GM13976 (cell line): Measurements from ENCODE around the gene ZNF254.

ENCODE experiments used
- DNase-seq: peaks from one replicate; pipeline ENCODE4 v3.0.0; 2012; ENCODE audit warnings: low spot score
- in situ Hi-C: fragments of 300-500 bp; cut with MboI; formaldehyde crosslinking; loops from one replicate; pipeline ENCODE4 v1.12.0; 2022; ENCODE audit warnings: low sequenced_read_pairs, mixed read lengths, inconsistent platforms; ENCODE audit not compliant: unreplicated experiment
- TF ChIP-seq, protein P1 (sequence below): IDR thresholded peaks from 2 replicates; pipeline ENCODE4 v1.5.1; 2012; ENCODE audit warnings: borderline replicate concordance, mild to moderate bottlenecking; ENCODE audit not compliant: insufficient read depth; ENCODE audit errors: extremely low read depth, missing control alignments, control extremely low read depth

The ZNF254 gene

DNA sequence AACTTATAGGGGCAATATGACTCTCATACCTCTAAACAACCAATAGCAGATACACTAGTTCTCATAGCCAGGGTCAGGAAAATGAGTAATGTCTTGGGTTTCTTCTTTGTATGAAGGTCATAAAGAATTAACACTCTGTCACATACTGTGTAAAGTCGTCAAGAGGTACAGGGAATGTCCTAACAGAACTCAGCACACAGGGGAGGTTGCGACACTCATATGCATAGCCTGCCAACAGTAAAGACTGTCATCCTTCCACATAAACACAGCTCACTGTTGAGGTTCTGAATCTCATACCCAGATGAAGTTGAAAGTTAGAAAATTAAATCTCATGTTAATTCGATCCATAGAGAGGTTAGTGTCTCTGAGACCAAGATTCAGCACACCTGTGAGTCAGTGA lies 34.2 kb upstream of the ZNF254 start:
- in situ Hi-C loops = no loop called here
- TF ChIP-seq, protein P1, sequence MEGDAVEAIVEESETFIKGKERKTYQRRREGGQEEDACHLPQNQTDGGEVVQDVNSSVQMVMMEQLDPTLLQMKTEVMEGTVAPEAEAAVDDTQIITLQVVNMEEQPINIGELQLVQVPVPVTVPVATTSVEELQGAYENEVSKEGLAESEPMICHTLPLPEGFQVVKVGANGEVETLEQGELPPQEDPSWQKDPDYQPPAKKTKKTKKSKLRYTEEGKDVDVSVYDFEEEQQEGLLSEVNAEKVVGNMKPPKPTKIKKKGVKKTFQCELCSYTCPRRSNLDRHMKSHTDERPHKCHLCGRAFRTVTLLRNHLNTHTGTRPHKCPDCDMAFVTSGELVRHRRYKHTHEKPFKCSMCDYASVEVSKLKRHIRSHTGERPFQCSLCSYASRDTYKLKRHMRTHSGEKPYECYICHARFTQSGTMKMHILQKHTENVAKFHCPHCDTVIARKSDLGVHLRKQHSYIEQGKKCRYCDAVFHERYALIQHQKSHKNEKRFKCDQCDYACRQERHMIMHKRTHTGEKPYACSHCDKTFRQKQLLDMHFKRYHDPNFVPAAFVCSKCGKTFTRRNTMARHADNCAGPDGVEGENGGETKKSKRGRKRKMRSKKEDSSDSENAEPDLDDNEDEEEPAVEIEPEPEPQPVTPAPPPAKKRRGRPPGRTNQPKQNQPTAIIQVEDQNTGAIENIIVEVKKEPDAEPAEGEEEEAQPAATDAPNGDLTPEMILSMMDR = no peak
- DNase-seq = no peak

DNA sequence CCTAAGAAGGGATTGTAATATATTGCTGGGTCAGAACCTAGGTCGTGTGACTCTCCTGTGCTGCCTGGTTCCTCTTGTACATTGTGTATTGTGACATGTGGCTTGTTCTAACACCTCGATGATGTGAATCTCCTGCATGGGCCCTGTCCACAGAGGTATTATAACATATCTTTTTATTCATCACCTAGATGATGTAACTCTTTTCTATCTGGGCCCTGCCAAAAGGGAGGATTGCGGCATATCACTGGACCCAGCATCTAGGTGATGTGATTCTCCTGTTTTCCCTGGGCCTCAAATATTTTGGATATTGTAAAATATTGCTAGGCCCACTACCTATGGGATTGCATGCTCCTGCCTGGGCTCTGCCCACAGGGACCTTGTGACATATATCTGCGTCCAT lies 33.4 kb upstream of the ZNF254 start:
- in situ Hi-C loops = no loop called here
- DNase-seq = no peak
- TF ChIP-seq, protein P1 = no peak

DNA sequence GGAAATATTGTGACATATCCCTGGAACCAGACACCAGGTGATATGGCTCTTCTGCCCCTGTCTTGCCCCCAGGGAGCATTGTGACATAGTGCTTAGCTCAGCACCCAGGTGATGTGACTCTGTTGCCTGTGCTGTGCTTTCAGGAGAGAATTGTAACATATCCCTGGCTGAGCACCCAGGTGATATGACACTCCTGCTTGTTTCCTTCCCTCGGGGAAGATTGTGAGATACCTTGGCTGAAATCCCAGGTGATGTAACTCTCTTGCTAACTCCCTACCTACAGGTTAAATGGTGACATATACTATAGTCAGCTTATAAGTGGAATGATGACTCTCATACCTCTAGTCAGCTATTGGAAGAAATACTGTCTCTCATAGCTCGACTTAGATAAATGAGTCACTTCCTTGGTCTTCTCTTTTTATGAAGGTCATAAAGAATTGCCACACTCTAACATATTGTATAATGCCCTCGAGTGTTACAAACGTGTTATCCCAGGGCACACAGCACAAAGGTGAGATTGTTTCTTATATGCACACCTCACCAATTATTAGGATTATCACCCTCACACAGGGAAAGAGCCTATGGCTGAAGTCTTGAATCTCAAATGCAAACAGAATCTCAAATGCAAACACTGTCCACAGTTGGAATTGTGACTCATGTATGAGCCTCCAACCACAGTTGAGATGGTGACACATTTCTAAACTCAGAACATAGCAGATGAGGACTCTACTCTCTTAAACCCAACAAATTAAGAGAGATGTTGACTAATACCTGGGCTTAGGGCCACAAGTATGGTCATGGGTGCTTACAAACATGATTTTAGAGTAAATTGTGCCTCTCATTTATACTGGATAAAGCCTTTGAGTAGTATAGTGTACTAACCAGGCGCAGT lies 32.7 kb upstream of the ZNF254 start:
- TF ChIP-seq, protein P1 = no peak
- in situ Hi-C loops = no loop called here
- no peak for DNase-seq

DNA sequence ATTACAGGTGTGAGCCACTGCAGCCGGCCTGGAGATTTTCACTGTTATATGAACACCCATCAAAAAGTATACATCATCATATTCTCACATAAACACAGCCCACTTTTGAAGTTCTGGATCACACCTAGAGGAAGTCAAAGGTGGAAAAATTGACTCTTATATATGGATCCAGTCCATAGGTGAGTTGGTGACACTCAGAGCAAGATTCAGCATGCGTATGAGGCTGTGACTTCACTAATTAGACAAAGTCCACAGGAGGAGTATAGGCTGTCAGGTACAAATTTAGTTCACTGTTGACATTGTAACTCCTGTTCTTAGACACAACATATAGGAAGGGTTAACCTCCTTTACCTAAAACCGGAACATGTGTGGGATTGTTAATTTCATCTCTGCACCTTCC lies 31.4 kb upstream of the ZNF254 start:
- in situ Hi-C loops = no loop called here
- TF ChIP-seq, protein P1 = no peak

DNA sequence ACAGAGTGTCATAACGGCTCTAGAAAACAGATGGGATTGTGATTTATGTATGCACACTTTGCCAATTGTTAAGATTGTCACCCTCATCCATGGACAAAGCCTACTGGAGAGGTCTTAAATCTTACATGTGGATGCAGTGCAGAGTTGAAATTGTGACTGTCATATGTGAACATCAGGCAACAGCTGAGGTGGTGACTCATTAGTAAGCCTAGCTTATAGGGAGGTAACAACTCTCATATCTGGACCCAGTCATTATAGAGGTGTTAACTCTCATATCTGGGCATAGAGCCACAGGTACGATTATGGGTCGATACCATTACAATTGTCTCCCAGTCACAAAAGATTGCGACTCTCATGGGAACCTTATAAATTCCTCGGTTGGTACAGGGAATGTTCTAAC lies 29.8 kb upstream of the ZNF254 start:
- in situ Hi-C loops = no loop called here
- DNase-seq = no peak

More for the DNA sequence above, 31.4 kb upstream of the ZNF254 start:
- DNase-seq = no peak

DNA sequence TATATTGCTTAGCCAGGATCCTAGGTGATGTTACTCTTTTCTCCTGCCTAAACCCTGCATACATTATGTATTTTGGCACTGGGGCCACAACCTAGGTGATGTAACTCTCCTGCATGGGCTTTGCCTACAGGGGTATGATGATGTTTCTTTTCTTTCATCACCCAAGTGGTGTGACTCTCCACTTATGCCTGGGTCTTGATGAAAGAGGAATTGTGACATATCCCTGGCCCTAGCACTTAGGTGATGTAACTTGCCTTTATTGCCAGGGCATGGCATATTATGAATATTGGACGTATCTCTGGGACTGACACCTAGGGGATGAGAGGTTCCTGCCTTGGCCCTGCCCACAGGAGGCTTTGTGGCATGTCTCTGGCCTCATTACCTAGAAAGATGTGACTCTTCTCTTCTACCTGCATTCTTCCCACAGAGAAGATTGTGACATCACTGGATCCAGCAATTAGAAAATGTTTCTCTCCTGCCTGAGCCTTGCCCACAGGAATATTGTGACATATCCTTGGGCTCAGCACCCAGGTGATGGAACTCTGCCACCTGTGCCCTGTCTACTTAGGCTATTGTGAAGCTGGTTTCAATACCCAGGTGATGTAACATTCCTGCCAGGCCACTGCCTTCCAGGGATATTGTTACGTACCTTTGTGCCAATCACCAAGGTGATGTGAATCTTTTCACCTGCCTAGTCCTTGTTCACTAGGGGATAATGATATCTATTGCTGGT lies 27.3 kb upstream of the ZNF254 start:
- in situ Hi-C loops = no loop called here
- DNase-seq = no peak
- TF ChIP-seq, protein P1 = no peak

More for the DNA sequence above, 29.8 kb upstream of the ZNF254 start:
- TF ChIP-seq, protein P1 = no peak
